ENCODE data around the gene TNNT2. TPM values are rescaled to one million over a fixed set of nuclear protein-coding genes. Genes with fewer than 3 reads are reported as not detected.

TNNT2 gene
- total and polyA plus RNA-seq, 2 of the 8 experiments (the other 6 are each of a cell fraction or from before 2014, with no cell fraction given): 3.1 to 21.0 TPM

DNA sequence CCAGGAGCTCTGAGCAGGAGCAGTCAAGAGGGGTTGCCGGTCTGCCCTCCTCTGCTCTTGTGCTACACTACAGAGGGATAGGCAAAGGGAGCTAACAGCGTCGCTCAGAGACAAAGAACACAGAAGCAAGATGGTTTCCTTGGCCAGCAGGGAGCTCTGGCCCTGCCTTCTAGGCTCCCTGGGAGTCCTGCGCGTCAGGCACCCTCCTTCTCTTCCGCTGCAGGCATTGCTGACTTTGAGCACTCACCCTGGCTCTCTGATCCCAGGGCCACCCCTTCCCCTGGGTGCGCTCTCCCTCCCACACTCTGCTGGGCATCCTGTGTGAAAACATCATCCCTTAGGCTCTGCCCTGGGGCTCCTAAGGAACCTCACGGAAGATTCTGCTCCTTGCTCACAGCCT, 43.6 kb upstream of the TNNT2 start:
- Histone ChIP-seq H3K27me3 (replicated peaks in 1 of 4; ENCODE audit: control insufficient read depth in 3 of 4, extremely low read depth in 1 of 4, insufficient read depth in 3 of 4, low read length in 3 of 4) (0 out of 7 replicates have a peak, but pooled peaks cover 0 to 2% (median 0%) of the 10 kb centered on the region in 4 experiments), H2AK5ac (ENCODE audit: low read depth, low read length) (no peak overlapping the region), H3K18ac (ENCODE audit: extremely low read depth, low read length) (peak overlapping the region; percentile 38; the same call in 1 of the 2 replicates), H2BK20ac (ENCODE audit: low read length) (peak overlapping the region; percentile 32; the same call in 1 of the 2 replicates), H3K4me3 (ENCODE audit: extremely low read depth in 1 of 4, insufficient read depth in 2 of 4, low read depth in 3 of 4, low read length in 4 of 4) (no peak overlapping the region), H3K23me2 (ENCODE audit: low read depth, low read length) (no peaks in the 10 kb centered on the region; the same call in 1 of the 2 replicates), H3K4me2 (ENCODE audit: insufficient read depth in 1 of 2, low read depth in 2 of 2, low read length in 2 of 2) (no peak overlapping the region), H4K8ac (ENCODE audit: extremely low read depth, insufficient read depth, low read length) (peak overlapping the region; percentile 53; the same call in 1 of the 2 replicates), H4K20me1 (replicated peaks in 1 of 2; ENCODE audit: control insufficient read depth in 1 of 2, insufficient read depth in 2 of 2, low read length in 2 of 2) (no peaks in the 10 kb centered on the region), H2BK12ac (ENCODE audit: low read depth, low read length) (peak overlapping the region; percentile 91; the same call in 1 of the 2 replicates), H3K36me3 (ENCODE audit: control insufficient read depth in 2 of 4, insufficient read depth in 4 of 4, low read length in 3 of 4) (no peaks in the 10 kb centered on the region), H2AFZ (ENCODE audit: low read length) (peak overlapping the region; percentile 55; the same call in 1 of the 2 replicates), H2BK120ac (replicated peaks; ENCODE audit: low read depth, low read length) (peak overlapping the region; percentile 26), H3K14ac (ENCODE audit: insufficient read length) (no peak overlapping the region), H2BK15ac (ENCODE audit: low read length) (peak overlapping the region; percentile 29; the same call in 1 of the 2 replicates), H4K91ac (replicated peaks; ENCODE audit: insufficient read length, low read length) (peak overlapping the region; percentile 56), H3K9me3 (ENCODE audit: insufficient read depth in 2 of 2, low read depth in 1 of 2, low read length in 1 of 2) (no peaks in the 10 kb centered on the region; a peak in 1 of 4 replicates), H3K56ac (replicated peaks; ENCODE audit: insufficient read length, low read depth, low read length) (peak overlapping the region; percentile 14), H3K4me1 (replicated peaks in 1 of 4; ENCODE audit: control insufficient read depth in 3 of 4, insufficient read depth in 4 of 4, low read length in 3 of 4) (peaks cover 0 to 10% (median 0%) of the 10 kb centered on the region in 4 experiments; a peak in 1 of 7 replicates), H3K79me1 (ENCODE audit: low read depth, low read length) (no peaks in the 10 kb centered on the region), H3K4ac (replicated peaks; ENCODE audit: insufficient read length, low read depth, low read length) (peak overlapping the region; percentile 21), H3K27ac (ENCODE audit: low read depth, low read length) (no peak overlapping the region), H4K5ac (ENCODE audit: insufficient read length, low read depth, low read length) (peak overlapping the region; percentile 60), H3K9ac (replicated peaks in 1 of 4; ENCODE audit: extremely low read depth in 1 of 4, low read depth in 3 of 4, low read length in 3 of 4) (no peak overlapping the region), H3K79me2 (ENCODE audit: control insufficient read depth in 1 of 2, insufficient read depth in 2 of 2, low read length in 2 of 2) (no peaks in the 10 kb centered on the region), H3K23ac (ENCODE audit: insufficient read length) (no peak overlapping the region), H2BK5ac (ENCODE audit: low read depth, low read length) (peak overlapping the region; percentile 44; the same call in 1 of the 2 replicates)
- 84% methylated on average over 8 of the region's 8 CpGs; no CpG with 5 or more reads in 1 of the 2 experiments for WGBS, 2 experiments (ENCODE audit: extremely low coverage in 1 of 2, insufficient coverage in 1 of 2, insufficient read length in 1 of 2, insufficient replicate concordance in 2 of 2, low coverage in 1 of 2, low lambda C conversion rate in 2 of 2, missing lambda C conversion rate in 1 of 2)
- ChIA-PET POLR2A (ENCODE audit: partially characterized antibody) (interaction anchor here (0.6 to 2.6 kb wide), 3 partner anchors 10 to 16 kb away, joined by 3 to 8 read pairs (median 4); no protein-coding TSS in a partner anchor), CTCF (ENCODE audit: partially characterized antibody) (interaction anchor here (0.6 to 7.0 kb wide), 10 partner anchors 11 to 109 kb away, joined by 3 to 60 read pairs (median 4); no protein-coding TSS in a partner anchor)
- no peak for FAIRE-seq
- TF ChIP-seq KDM4A (IDR thresholded peaks at IDR 0.05; ENCODE audit: low read depth, low read length, severe bottlenecking): no peak
- TF ChIP-seq SAP30 (IDR thresholded peaks at IDR 0.05; ENCODE audit: insufficient read depth, insufficient replicate concordance, low read length): no peak
- TF ChIP-seq GABPA (IDR thresholded peaks at IDR 0.05; ENCODE audit: borderline replicate concordance, insufficient read depth, low read length): no peak
- TF ChIP-seq USF2 (IDR thresholded peaks at IDR 0.05; ENCODE audit: low read length): no peak
- TF ChIP-seq CBX8 (IDR thresholded peaks at IDR 0.05; ENCODE audit: borderline replicate concordance, low read depth, low read length): no peak
- no peak for TF ChIP-seq SP1 (IDR thresholded peaks at IDR 0.05; ENCODE audit: low read depth, low read length)
- no peak for TF ChIP-seq TCF12 (IDR thresholded peaks at IDR 0.05; ENCODE audit: low read depth, low read length)
- TF ChIP-seq RXRA (IDR thresholded peaks at IDR 0.05; ENCODE audit: insufficient read depth, low read depth, low read length): no peak
- TF ChIP-seq POU5F1 (IDR thresholded peaks at IDR 0.05; ENCODE audit: low read depth, low read length): no peak
- TF ChIP-seq SIRT6 (IDR thresholded peaks at IDR 0.05; ENCODE audit: low read length): no peak
- TF ChIP-seq EGR1 (IDR thresholded peaks at IDR 0.05; ENCODE audit: borderline replicate concordance, low read depth, low read length): no peak
- no peak for DNase-seq (ENCODE audit: low read depth in 1 of 2, low spot score in 2 of 2)

Data from H1 (cell line).